HFFc6 (cell line): ENCODE measurements around the gene DGAT2. TPM values are rescaled to one million over a fixed set of nuclear protein-coding genes. Genes with fewer than 3 reads are reported as not detected.

Source experiments
- DNase-seq: peaks from one replicate; pipeline ENCODE4 v3.0.0-alpha.2; 2018
- H3K27ac Mint-ChIP-seq: 2 replicates; pipeline ENCODE4 v1.8.0; 2020; ENCODE audit warnings: mild to moderate bottlenecking, mixed read lengths
- H3K27me3 Mint-ChIP-seq: 2 replicates; pipeline ENCODE4 v1.8.0; 2021; ENCODE audit warnings: mild to moderate bottlenecking, moderate library complexity, mixed read lengths; ENCODE audit not compliant: insufficient read depth
- H3K36me3 Mint-ChIP-seq: 2 replicates; pipeline ENCODE4 v1.8.0; 2021; ENCODE audit warnings: low read depth, mixed read lengths
- H3K4me1 Mint-ChIP-seq: 2 replicates; pipeline ENCODE4 v1.8.0; 2020; ENCODE audit warnings: low read depth, mixed read lengths
- H3K4me3 Mint-ChIP-seq: 2 replicates; pipeline ENCODE4 v1.8.0; 2020; ENCODE audit warnings: mild to moderate bottlenecking, moderate library complexity, mixed read lengths
- H3K9me3 Mint-ChIP-seq: 2 replicates; pipeline ENCODE4 v1.8.0; 2020; ENCODE audit warnings: mild to moderate bottlenecking, mixed read lengths
- CTCF ChIP-seq: fragments of 200-600 bp; sonication (generic); IDR thresholded peaks from 2 replicates; pipeline ENCODE4 v1.5.0; 2021; ENCODE audit warnings: antibody characterized with exemption, mild to moderate bottlenecking
- total RNA-seq, 6 experiments: library from RNA; stranded (reverse); fragmentation: NEBNext Ultra II Directional; extraction: Animal tissue kit (Norgen Biotek cat#: 25700); gene quantifications; 2 replicates in 1 of 6; 3 replicates in 5 of 6; pipeline ENCODE4 v1.2.3, GENCODE V29; 2021

The DGAT2 gene
- total RNA-seq, 6 experiments from 2014 or later = 0.23 to 0.55 (median 0.36) TPM

GRCh38 chr11:75845324-75845723, 76.7 kb downstream of the DGAT2 start:
- no peak for DNase-seq
- no peaks in the 10 kb centered on the region for H3K9me3 Mint-ChIP-seq

GRCh38 chr11:75849894-75850293, 81.3 kb downstream of the DGAT2 start:
- DNase-seq = no peak
- Mint-ChIP-seq H3K27me3 (no peaks in the 10 kb centered on the region), H3K27ac (no peak overlapping the region), H3K9me3 (no peaks in the 10 kb centered on the region), H3K36me3 (peaks cover 6% of the 10 kb centered on the region; the same call in 1 of the 2 replicates), H3K4me1 (peaks cover 22% of the 10 kb centered on the region), H3K4me3 (no peak overlapping the region)
- no peak for TF ChIP-seq CTCF

More at GRCh38 chr11:75845324-75845723, 76.7 kb downstream of the DGAT2 start:
- no peaks in the 10 kb centered on the region for H3K27me3 Mint-ChIP-seq
- H3K27ac Mint-ChIP-seq = no peak overlapping the region
- no peak for TF ChIP-seq CTCF
- H3K4me3 Mint-ChIP-seq = no peak overlapping the region
- H3K4me1 Mint-ChIP-seq = peaks cover 16% of the 10 kb centered on the region
- H3K36me3 Mint-ChIP-seq = peaks cover 6% of the 10 kb centered on the region; the same call in 1 of the 2 replicates

GRCh38 chr11:75850787-75851186, 82.2 kb downstream of the DGAT2 start:
- H3K4me3 Mint-ChIP-seq = no peak overlapping the region
- no peak for DNase-seq
- H3K36me3 Mint-ChIP-seq = no peaks in the 10 kb centered on the region; the same call in 1 of the 2 replicates
- H3K4me1 Mint-ChIP-seq = peaks cover 22% of the 10 kb centered on the region
- H3K9me3 Mint-ChIP-seq = no peaks in the 10 kb centered on the region
- H3K27ac Mint-ChIP-seq = peak overlapping the region; percentile 9; the same call in 1 of the 2 replicates
- no peak for TF ChIP-seq CTCF
- H3K27me3 Mint-ChIP-seq = no peaks in the 10 kb centered on the region

Other genes starting within 250 kb of the DGAT2 start
- gene GDPD5, start 242.8 kb upstream of the DGAT2 start, total RNA-seq = 1 to 10 TPM; 2.5 to 5.7 (median 4.2) TPM
- 100 to 1,000 TPM; 527 to 680 (median 557) TPM for gene SERPINH1, start 206.5 kb upstream of the DGAT2 start, total RNA-seq
- 1 to 10 TPM in 3 of 6 experiments, under 1 TPM in 3; 0.53 to 4.3 (median 0.96) TPM for gene MAP6, start 99.7 kb upstream of the DGAT2 start, total RNA-seq
- not detected for gene MOGAT2, start 50.9 kb upstream of the DGAT2 start, total RNA-seq
- 10 to 100 TPM in 4 of 6 experiments, 1 to 10 TPM in 2; 9.4 to 12.9 (median 10.7) TPM for gene UVRAG, start 46.4 kb downstream of the DGAT2 start, total RNA-seq